Stimulated activated CD8-positive, alpha-beta memory T cell treated with anti-CD3 and anti-CD28 coated beads, Interleukin-12 subunit alpha, Interleukin-12 subunit beta, amount 100 ng/mL, for 24 hours (primary cell): ENCODE measurements around the gene SH2B3.

Source experiments
- DNase-seq: peaks from one replicate; pipeline ENCODE4 v3.0.0-alpha.2; 2020; ENCODE audit errors: extremely low read depth

Gene SH2B3

GRCh38 chr12:111409403-111409779, 3.7 kb downstream of the SH2B3 start:
- no peak for DNase-seq

- DNase-seq, result no peak
These were observed 4.2 kb downstream of the SH2B3 start for GRCh38 chr12:111409780-111410430.

GRCh38 chr12:111410431-111411184, 4.9 kb downstream of the SH2B3 start:
- DNase-seq, result no peak

GRCh38 chr12:111411185-111411764, 5.6 kb downstream of the SH2B3 start:
- no peak for DNase-seq

GRCh38 chr12:111412007-111412829, 6.5 kb downstream of the SH2B3 start:
- DNase-seq, result no peak

GRCh38 chr12:111412830-111413441, 7.2 kb downstream of the SH2B3 start:
- DNase-seq, result no peak

DNA sequence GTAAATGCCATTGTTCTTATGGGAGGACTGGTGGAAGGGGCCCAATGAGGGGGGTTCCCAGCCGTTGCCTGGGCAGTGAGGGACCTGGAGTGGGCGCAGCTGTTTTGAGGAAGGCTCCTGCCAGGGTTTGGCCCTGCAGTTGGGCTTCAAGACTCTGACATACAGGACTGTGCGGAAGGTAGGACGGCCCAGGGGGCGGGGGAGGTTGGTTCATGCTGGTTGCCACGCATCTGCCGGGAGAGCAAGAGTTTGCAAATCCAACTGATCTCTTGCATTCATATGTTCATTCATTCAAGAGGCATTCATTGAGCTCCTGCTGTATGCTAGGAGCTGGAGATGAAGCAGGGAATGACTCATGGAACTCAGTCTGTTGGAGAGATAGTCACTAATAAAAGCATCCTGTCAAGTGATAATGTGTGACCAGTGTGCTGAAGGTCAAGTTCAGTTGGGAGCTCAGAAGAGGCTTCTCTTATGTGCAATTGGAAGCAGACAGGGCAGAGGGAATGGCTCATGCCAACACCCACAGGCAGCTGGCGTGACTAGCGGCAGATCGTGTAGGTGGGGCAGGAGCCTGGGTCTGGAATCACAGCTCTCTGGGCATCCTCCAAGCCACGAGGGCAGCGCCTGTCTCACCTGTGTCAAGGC, 7.8 kb downstream of the SH2B3 start:
- DNase-seq, result no peak

- no peak for DNase-seq
These were observed 9.1 kb downstream of the SH2B3 start for GRCh38 chr12:111414711-111415252.

DNA sequence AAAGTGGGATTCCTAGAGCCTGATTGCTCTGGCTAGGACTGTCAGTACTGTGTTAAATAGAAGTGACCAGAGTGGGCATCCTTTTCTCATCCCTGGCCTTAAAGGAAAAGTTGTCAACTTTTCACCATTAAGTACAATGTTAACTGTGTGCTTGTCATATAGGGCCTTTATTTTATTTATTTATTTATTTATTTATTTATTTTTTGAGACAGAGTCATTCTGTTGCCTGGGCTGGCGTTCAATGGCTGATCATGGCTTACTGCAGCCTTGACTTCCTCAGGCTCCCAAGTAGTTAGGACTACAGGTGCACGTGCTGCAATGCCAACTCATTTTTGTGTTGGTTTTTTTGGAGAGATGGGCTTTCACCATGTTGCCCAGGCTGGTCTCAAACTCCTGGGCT, 11.6 kb downstream of the SH2B3 start:
- no peak for DNase-seq

DNA sequence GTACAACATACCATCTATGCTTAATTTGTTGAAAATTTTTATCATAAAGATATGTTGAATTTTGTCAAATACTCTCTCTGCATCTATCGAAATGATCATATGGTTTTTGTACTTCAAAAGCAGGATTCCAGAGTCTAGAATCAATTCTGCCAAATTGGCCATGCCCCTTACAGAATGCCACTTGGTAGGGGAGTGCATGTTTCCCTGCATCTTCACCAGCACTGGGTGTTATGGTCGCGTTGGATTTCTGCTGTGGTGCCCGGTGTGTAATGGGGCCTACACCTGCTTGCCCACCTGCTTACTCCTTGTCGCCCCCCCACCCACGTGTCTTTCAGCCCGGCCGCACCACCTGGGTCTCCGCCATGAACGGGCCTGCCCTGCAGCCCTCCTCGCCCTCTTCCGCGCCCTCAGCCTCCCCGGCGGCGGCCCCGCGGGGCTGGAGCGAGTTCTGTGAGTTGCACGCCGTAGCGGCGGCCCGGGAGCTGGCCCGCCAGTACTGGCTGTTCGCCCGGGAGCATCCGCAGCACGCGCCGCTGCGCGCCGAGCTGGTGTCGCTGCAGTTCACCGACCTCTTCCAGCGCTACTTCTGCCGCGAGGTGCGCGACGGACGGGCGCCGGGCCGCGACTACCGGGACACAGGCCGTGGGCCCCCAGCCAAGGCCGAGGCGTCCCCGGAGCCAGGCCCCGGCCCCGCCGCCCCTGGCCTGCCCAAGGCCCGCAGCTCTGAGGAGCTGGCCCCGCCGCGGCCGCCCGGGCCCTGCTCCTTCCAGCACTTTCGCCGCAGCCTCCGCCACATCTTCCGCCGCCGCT, 12.3 kb downstream of the SH2B3 start:
- DNase-seq, result no peak

GRCh38 chr12:111418594-111418880, 12.8 kb downstream of the SH2B3 start:
- no peak for DNase-seq

- no peak for DNase-seq
These were observed 14.1 kb downstream of the SH2B3 start for GRCh38 chr12:111419784-111420183.

- no peak for DNase-seq
These were observed 14.8 kb downstream of the SH2B3 start for GRCh38 chr12:111420494-111420893.

DNA sequence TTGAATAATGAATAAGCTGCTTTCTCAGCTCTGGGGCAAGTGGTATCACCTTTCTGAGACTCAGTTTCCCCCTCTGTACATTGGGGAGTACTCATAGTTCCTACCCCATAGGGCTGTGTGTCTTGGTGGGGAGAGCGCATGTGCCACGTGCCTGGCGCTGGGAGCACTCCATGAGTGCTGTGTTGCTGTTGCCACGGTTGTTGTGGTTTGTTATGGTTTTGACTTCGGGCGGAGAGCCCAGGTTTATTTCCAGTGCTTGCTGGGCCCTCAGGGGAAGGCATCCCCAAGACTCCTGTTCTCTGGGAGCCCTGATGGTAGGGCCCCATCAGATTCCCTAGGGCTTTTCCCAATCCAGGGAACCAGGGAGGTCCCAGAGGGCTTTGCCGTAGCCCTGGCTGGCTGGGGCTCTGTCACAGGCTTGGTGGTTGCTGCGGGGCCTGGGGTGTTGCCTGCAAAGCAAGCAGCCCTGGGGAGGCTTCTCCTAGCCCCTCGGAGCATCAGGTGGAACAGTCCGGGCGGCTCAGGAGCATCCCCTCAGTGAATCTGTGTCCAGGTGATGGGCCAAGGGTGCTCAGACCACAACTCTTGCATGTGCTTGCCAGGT, 18.6 kb downstream of the SH2B3 start:
- no peak for DNase-seq

DNA sequence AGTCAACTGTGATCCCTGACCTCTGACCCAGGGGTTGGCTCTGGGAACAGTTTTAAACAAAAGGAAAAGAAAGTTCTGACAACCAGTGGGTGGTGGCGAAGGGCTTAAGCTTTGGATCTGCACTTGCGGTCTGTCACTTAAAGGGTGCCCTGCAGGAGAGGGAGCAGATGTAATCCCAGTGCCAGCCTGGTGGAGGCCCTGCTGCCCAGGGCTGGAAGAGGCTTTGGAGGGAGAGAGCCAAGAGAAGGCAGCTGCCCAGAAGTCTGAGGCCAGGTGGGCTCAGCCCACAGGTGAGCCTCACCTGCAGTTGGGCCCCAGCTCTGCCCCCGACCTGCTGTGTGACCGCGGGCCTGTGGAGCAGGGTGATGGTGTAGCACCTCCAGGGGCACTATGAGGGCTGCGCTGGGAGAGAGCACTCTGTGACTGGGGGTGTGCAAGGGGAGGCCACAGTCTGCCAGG, 19.1 kb downstream of the SH2B3 start:
- DNase-seq, result no peak

DNA sequence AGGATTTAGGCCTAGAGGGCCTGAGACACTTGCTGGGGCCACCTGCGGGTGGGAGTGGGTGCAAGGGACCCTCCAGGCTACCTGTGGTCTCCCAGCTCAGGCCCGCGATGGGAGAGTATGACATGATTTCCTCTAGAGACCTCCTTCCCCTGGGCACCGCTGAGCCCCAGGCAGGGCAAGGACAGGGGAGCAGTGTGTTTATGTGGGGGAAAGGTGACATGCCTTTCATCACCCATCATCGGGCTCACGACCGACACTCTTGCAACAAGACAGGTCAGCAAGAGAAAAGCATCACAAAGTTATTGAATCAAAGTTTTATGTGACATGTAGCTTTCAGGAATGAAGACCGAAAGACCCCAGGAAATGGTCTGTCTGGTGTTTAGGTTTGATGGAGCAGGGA, 19.9 kb downstream of the SH2B3 start:
- DNase-seq, result no peak

DNA sequence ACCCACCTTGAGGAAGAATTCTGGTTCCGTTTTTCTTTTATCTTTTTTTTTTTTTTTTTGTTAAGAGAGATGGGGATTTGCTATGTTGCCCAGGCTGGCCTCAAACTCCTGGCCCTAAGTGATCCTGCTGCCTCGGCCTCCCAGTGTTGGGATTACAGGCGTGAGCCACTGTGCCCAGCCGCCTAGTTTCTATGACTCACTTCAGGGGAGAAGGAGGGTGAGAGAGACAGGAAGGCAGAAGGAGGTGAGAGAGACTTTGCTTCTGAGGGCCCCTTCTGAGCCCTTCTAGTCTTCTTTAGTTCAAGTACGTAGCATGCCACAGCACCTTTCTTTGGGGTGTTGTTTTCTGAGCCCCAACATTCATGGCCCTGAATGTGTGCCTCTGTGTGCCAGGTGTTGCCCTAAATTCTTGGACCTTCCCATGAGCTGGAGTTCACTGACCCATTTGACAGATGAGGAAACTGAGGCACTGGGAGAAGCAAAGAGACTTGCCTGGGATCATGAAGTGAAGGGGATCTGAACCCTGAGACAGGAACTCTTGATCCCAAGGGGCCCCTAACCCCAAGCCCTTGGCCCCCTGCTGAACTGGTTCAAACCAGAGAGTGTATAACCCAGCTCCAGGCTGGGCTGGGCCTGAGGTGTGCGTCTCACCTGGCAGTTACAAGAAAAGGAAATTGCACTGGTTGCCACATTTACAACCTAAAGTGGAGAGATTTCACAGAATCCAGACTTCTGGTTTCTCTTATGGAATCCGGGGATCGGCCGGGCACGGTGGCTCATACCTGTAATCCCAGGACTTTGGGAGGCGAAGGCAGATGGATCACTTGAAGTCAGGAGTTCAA, 20.8 kb downstream of the SH2B3 start:
- DNase-seq, result no peak

DNA sequence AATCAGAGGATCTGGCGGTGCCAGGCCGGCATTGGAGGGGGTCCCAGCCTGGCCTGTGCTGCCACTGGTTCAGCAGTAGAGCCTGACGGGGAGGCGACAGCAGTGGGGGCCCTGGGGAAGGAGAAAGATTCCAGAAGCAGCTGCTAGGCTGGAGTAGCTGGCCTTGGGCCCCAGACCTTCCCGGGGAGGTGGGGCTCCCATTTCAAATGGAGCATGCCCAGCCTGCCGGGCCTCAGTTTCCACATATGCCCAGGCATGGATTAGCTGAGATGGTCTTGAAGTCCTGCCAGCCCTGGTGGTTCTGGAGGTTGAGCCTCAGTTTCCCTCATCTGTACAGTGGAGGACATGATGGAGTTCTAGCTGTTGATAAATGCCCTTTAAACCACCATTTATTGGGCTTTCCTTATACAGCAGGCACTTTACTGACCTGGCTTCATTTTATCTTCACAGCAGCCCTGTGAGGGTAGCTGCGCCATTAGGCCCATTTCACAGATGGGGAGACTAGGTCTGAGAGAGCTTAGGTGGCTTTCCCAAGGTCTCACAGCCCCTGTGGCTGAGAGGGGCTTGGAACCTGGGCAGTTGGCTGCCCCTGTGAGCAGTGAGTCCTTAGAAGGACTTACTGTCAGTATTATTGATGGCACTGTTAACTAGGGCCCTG, 21.8 kb downstream of the SH2B3 start:
- no peak for DNase-seq
